NOMO-1 (cell line): ENCODE results near the gene MS4A4A.
"Not testable (repeated sequence)": the region's sequence is repeated elsewhere in the genome, so short reads cannot be mapped to it uniquely, and the experiment has no call there.

Experiments
- DNase-seq, 2 experiments: peaks; one replicate each; lab custom pipeline; 2025; ENCODE audit not compliant: unreplicated experiment in 2 of 2; lab: John Stamatoyannopoulos, UW

Gene MS4A4A

DNA sequence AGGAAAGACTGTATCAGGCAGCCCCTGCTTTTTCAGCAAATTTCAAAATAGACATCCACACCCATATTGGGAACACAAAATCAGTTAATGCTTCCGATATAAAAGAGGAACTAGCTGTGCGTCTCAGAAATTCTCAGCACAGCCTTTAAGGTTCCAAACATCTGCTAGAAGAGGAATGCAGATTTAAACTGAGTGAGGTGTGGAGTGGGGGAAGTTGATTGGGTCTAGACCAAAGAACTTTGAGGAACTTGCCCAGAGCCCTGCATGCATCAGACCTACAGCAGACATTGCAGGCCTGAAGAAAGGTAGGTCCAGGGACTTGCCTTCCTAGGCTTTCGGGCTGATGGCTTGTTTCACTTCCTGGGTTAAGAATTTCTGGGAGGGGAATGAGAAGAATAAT, at the start of gene MS4A4A:
Gene MS4A4A (plus strand): TSS at position 255 of the 400 bp plus-strand sequence. CDS start 10 bp downstream, at position 265.
- peak; percentile 93 to 97 for DNase-seq

DNA sequence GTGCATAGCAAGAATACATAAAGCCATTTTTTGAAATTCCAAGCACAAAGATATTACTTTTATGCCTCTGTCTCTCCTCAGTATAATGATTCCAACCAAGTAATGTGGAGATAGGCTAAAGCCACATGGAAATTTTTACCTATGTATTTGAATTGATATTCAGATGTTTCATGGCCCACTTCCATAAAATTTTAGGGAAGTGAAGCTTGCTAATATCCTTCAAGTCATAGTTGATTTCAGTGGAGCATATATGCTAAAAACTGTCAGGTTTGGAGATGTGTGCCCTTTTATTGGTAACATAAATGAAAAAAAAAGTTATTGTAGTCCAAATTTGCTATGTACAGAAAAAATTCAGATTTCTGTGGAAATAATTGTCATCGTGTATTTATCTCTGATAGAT, 49.8 kb upstream of the MS4A4A start:
- DNase-seq = peak; percentile 11 to 45

DNA sequence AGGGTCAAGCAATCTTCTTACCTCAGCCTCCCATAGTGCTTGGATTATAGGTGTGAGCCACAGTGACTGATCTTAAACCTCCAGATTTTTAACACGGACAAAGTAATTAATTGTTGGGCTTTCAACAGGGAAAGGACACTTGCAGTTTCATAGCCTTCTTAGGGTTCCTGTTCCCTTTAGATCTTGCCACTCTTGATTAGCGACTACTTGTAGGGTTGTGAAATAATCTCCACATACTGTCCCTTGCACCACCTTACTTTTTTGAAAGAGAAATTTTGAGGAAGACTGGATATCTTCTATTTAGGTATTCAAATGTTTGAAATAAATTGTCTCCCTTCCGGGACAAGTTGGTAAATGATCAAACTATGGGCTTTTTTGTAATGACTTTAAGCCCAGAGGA, 45.1 kb upstream of the MS4A4A start:
- DNase-seq = peak; percentile 72 to 91

DNA sequence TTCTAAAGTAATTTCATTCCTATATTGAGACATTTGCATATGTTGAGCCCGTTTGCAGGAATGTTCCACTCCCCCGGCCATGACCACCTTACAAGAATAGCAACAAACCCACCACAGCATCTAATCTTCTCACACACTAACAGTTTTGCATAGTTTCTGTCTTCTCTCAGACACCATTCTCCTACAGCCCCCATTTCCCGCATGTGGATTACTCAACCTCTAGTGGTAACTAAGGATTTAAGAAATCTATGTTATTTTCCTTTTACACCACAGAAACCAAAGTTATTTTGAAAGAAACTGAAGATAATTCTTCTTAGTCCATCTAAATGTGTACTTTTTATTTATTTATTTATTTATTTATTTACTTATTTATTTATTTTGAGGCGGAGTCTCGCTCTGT, 39.8 kb upstream of the MS4A4A start:
- DNase-seq = peak in 1 of 2 experiments; percentile 29

DNA sequence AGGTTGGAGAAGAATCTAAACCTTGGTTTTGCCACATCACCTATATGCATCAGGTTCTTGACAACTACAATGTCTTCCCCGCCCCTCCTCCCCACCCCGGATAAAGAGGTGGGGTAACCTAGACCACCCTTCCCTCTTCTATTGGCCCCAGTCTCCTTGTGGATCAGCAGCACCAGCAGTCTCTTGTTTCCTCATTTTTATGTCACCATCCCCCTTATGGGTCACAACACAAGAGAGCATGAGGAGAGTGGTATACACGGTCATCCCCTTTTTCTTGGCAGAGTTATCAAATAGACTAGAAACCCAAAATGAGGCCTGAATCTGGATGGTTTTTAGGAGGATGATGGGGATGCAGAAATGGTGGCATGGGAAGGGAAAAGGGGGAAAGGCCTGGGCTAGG, 38.7 kb upstream of the MS4A4A start:
- peak; percentile 41 to 49 for DNase-seq

DNA sequence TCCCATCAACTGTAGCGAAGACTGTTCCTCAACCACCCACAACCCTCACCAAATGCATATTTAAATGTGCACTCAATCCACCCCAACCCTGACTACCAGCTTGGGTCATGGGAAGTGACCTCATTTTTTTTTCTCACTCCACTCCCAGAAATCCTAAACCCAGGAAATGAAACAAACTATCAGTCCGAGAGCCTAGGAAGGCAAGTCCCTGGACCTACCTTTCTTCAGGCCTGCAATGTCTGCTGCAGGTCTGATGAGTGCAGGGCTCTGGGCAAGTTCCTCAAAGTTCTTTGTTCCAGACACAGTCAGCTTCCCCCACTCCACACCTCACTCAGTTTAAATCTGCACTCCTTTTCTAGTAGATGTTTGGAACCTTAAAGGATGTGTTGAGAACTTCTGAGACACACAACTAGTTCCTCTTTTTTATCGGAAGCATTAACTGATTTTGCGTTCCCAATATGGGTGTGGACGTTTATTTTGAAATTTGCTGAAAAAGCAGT, 37.7 kb upstream of the MS4A4A start, which contains the start of gene MS4A4E:
Gene MS4A4E (minus strand): TSS at position 398 of the 500 bp plus-strand sequence. CDS start 13,082 bp downstream, outside the sequence.
- DNase-seq = peak; percentile 91 to 97

DNA sequence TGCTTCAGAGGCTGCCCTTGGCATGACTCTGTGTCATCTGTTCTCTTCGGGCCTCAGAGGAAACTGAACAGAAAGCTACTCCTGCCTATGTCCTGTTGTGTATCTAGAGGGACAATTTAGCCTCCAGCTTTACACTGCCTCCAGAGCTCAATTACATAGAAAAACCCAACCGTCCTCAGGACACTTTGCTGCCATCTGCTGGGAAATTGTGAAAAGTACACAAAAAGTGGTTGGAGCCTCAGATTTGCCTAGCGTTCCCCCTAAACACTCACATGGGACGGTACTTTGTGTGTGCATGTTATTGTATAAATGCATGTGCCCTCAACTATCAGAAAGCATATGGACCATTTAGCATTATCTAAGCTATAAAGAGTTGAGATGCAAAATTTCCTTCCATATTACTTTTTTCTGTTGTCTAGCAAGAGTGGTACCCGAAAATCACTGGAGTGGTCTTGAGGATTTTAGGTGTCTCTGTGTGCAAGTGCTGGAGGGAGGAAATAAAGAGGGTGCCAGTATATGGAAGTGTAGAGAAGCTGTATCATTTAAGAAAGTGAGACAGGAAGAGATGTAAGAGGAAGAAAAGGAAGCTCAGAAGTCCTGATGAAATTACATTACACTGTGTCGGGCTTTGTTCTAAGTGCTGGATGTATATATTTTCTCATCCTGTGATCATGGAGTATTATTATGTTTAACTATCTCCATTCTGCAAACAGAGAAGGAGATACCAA, 28.8 kb upstream of the MS4A4A start:
- DNase-seq = peak; percentile 43 to 61

DNA sequence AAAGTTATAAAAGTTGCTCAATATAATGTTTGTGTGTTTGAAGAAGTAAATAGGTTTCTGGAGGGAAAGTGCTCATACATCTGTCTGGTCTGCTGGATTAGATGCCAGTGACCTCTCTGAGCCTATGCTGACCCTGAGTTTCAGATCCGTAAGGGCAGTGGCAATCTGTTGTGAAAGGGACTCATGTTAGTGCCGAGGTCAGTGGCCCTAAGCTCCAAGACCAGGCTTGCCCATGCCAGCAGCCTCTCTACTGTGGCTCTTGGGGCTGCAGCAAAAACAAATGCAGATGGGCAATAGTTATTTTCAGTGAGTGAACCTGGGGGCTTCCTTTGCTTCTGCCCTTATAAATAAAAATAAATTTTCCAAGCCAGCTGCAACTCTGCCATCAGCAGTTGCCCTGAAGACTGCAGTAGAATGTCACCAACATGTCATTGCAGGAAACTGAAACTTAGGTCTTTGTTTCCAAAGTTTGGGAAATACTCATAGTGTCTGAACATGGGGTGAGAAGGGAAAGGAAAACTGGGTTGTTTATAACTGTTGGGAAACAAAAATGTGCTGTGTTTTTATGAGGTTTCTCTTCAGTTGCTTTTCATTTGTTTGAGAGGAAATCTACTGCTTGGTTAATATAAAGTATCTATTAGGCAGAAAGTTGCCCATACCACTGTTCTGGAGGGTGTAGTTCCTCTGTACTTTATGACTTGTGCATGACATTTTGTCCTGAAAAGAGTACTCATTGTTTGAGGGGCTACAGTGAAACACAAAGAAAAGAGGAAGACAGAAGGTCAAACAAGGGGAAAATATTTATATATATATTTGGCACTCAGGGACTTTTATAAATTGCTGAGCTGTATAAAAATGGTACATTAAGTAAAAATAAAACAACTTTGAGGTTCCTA, 28.0 kb upstream of the MS4A4A start:
- peak in 1 of 2 experiments; percentile 36 for DNase-seq

DNA sequence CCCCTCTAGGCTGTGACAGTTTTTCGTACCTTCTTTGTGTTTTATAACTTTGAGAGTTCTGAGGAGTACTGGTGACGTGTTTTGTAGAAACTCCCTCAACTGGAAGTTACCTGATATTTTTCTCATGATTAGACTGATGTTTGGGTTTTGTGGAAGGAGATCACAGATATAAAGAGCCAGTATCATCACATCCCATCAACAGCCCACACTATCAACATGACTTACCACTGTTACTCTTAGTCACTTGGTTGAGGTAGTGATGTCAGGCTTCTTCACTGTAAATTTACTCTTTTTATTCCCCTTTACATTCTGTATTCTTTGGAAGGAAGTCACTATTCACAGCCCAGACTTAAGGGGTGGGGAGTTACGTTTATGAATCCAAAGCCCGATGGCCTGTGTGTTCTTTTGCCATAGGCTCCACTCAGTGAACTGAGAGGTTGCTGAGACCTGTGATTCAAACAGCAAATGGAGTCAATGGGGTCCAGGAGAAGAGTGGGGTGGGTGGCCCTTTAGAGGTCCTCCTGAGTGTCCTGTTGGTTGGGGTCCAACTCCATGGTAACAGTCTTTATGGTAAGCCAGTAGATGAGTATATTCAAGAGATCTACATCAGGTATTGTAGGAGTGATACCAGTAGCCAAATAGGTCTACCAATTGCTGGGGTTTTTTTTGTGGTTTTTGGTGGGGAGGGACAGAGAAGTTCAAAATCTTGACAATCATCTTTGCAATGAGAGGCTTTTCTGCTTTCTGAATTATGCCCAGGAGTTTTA, 22.3 kb upstream of the MS4A4A start:
- DNase-seq = no peak

DNA sequence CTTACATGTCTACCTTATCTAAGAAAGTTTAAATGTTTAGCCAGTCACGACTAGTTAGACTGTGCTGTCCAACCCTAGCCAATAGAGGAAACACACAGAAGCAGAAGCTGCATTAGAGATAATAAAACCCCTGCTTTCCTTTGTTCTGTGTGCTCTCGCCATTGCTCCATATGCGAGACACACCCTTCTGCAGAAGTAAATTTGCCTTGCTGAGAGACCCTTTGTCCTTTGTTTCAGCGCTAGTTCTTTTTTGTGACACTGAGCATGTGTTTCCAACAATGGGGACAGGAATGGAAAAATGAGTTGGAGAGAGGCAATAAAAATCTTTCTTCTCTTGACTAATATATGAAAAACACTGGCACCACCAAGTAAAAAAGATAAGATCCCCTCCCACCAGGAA, 19.5 kb upstream of the MS4A4A start:
- DNase-seq = no peak

DNA sequence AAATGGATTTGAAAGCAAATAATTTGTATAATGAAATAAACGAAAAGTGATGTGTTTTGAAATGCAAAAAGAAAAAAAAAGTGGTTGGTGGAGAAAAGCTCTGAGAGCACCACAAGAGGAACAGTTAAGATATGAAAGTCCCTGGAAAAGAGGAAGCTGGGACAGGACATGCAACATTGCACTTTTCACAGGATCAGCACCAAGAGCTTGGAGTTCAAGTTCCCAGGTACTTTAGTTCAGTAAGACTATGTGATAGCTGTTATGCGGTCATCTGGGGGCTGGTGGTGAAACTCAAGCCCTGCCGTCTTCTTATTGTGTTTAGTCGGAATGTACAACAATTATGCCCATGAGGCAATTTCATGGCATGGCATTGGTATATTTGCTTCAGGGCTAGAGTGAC, 17.1 kb upstream of the MS4A4A start:
- peak; percentile 35 to 78 for DNase-seq

DNA sequence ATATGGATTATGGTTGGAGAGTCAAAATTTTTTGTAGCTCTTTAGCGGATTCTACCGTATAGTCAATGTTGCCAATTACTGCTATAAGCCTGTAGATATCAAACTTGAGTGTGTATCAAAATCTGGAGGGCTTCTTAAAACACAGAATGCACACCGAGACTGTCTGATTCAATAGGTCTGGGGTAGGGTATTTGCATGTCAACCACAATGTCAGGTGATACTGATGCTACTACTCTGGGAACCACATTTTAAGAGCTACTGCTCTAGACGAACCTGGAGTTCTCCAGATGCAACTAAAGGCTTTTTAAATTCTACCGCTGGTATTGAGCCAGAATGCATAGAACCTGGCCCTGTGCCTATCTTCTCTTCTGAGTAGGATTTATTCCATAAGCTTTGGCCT, 15.8 kb upstream of the MS4A4A start:
- DNase-seq = no peak

DNA sequence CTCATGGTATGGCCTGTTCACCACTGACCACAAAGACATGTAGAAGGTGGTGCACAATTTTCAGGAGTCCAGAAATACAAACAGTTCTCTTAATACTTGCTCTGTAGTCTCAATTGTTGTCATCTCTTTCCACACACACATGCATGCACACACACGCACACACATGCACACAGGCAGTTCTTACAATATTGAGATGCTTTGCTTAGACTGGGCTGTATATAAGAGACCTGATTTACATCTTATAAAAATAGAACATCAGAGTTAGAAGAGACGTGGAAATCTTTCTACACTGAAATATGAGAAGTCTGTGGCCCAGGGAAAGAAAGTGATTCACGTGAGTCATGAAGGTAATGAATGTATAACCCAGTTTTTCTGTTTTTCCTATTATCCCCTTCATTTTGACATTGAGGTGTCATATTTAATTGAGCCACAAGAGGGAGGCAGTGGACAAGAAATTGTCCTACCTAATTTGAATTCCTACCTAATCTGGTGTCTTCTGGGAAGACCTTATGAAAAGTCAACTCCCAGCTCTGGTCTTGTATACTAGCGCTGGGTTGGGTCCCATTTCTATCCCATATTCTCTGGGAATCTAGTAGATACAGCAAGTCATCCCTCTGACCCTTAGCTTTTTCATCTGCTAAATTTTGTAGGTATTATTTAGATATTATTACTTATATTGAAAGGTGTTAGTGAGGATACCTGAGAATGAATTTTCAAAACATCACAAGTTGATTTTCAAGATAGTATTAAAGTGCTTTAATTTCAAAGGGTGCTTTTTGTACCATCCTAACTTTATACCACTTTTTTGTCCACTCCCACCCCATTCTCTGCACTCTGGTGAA, 14.9 kb upstream of the MS4A4A start:
- DNase-seq = peak in 1 of 2 experiments; percentile 59

DNA sequence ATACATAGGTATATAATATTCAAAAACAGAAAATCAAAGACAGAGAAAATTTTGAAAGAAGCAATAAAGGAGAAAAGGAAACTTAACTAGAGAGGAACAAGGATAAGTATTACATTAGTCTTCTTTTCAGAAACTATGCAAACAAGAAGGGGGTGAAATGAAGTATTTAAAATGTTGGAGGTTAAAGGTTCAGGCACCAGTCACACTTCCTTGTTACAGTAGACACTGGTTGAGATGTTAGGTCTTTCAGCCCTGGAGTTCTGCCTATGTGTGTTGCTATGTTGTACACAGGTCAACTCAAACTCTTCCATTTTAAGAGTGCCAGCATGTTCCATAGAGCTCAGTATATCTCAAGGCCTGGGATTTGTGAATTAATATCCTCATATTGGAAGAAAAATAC, 6.0 kb upstream of the MS4A4A start:
- no peak for DNase-seq

DNA sequence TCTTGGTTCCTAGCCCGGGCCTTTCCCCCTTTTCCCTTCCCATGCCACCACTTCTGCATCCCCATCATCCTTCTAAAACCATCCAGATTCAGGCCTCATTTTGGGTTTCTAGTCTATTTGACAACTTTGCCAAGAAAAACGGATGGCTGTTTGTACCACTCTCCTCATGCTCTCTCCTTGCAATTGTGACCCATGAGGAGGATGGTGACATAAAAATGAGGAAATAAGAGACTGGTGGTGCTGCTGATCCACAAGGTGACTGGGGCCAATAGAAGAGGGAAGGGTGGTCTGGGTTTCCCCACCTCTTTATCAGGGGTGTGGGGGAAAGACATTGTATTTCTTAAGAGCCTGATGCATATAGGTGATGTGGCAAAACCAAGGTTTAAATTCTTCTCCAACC, 1.0 kb downstream of the MS4A4A start:
- DNase-seq = peak; percentile 8 to 33

DNA sequence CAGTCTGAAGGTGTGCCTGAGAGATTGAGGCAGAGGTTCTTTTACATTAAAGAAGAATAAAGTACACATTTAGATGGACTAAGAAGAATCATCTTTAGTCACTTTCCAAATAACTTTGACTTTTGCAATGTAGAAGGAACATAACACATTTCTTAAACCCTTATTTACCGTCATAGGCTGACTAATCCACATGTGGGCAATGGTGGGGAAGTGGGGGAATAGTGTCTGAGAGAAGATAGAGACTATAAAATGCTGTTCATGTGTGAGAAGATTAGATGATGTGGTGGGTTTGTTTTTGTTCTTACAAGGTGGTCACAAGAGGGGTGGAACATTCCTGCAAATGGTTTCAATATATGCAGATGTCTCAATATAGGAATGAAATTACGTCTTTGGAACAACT, 1.8 kb downstream of the MS4A4A start:
- DNase-seq = peak in 1 of 2 experiments; percentile 22

DNA sequence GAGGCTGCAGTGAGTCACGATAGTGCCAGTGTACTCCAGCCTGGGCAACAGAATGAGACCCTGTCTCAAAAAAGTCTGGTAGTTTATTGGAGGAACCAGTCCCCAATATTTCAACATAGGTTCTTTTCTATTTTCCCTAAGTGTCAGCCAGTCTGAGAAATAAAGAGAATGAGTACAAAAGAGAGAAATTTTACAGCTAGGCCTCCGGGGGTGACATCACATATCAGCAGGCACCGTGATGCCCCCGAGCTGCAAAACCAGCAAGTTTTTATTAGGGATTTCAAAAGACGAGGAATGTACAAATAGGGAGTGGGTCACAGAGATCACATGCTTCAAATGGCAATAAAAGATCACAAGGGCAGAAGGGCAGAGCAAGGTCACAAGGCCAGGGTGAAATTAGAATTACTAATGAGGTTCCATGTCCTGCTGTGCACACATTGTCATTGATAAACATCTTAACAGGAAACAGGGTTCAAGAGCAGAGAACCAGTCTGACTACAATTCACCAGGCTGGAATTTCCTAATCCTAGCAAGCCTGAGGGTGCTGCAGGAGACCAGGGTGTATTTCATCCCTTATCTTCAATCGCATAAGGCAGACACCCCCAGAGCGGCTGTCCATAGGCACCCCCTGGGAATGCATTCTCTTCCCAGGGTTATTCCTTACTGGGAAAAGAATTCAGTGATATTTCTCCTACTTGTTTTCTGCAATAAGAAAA, 5.1 kb downstream of the MS4A4A start:
- DNase-seq = not testable (repeated sequence)

DNA sequence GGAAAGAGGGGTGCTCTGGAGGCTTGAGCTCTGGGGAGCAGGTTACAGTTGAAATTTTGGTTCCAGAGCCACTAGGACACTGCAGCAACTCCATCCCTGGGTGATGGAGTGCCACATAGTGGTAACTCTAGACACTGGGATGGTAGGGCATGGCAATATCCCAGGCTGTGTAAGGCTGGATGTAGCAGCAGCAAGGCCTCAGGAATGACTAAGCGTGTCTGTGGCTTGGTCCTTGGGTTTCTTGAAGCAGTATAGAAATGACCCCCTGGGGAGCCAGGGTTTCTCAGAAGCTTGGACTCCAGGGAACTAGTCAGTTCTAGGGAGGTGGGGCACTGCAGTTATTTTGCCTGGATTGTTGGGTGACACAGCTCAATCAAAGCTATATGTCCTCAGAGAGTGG, 8.1 kb downstream of the MS4A4A start:
- DNase-seq = no peak

DNA sequence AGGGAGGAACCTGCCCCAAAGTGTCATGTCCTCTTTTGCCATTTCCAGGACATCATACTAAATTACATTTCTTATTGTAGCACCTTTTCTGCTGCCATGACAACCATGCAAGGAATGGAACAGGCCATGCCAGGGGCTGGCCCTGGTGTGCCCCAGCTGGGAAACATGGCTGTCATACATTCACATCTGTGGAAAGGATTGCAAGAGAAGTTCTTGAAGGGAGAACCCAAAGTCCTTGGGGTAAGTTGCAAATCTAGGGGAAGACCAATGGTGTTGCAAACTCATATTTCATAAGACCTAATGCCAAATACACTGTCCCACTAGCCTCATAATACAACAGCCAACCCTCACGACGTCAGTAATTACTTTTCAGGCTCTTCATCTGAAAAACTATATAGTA, 11.7 kb downstream of the MS4A4A start:
- DNase-seq = no peak
